Measurements from ENCODE around the gene EPDR1.

- TF ChIP-seq CTCF (conservative IDR thresholded peaks at IDR 0.05; ENCODE audit: low read length) (no peak), EZH2phosphoT487 (IDR thresholded peaks at IDR 0.05; ENCODE audit: borderline replicate concordance) (no peak)
Measured at GRCh38 chr7:37912756-37913155, 7.7 kb upstream of the EPDR1 start.

Data from Loucy (cell line).